PFSK-1 (cell line): ENCODE data around the gene KLHL3.

ENCODE experiments used
- FOXP2 ChIP-seq: optimal IDR thresholded peaks from 2 replicates; pipeline ENCODE3; 2011; ENCODE audit warnings: borderline replicate concordance, control low read depth, inconsistent platforms; ENCODE audit not compliant: insufficient read depth; ENCODE audit errors: extremely low read length, extremely low read depth
- POLR2AphosphoS5 ChIP-seq: IDR thresholded peaks from 2 replicates; pipeline ENCODE4 v1.6.1; 2012; ENCODE audit warnings: low read depth, mild to moderate bottlenecking, control low read depth, low read length, moderate library complexity
- SIN3A ChIP-seq: IDR thresholded peaks from 2 replicates; pipeline ENCODE4 v1.6.1; 2012; ENCODE audit warnings: mild to moderate bottlenecking, low read length, moderate library complexity, borderline replicate concordance; ENCODE audit not compliant: insufficient read depth
- TAF1 ChIP-seq: IDR thresholded peaks from 2 replicates; pipeline ENCODE4 v1.6.1; 2012; ENCODE audit warnings: low read length, control low read depth, borderline replicate concordance; ENCODE audit not compliant: insufficient read depth
- TF ChIP-seq, protein P1 (sequence below), 2 experiments: IDR thresholded peaks; 2 replicates each; pipeline versions ENCODE4 v1.6.1 to v1.8.0; 2011 to 2012; ENCODE audit warnings: low read depth in 2 of 2, low read length in 2 of 2, control low read depth in 1 of 2, inconsistent platforms in 1 of 2, mild to moderate bottlenecking in 1 of 2, moderate library complexity in 1 of 2; ENCODE audit not compliant: insufficient read depth in 1 of 2

Gene KLHL3

DNA sequence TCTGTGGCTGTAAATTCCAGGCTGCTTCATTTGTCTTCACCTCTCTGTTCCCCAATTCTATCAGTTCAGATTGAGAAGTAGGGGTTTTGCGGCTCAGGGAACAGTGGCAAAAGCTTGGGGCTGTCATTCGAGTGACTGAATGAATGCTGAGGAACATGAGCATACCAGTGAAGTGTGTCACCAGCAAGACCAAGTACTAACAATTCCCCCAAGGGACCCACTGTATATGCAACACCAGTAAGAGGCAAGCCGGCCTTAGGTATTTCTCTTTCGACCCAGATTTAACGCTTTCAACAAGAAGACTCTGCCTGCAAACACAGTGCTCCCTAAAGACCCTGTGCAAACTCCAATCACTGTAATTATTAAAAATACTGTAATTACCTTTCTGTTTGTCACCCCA lies 25.8 kb downstream of the KLHL3 start:
- TF ChIP-seq POLR2AphosphoS5 = no peak
- TF ChIP-seq, protein P1, sequence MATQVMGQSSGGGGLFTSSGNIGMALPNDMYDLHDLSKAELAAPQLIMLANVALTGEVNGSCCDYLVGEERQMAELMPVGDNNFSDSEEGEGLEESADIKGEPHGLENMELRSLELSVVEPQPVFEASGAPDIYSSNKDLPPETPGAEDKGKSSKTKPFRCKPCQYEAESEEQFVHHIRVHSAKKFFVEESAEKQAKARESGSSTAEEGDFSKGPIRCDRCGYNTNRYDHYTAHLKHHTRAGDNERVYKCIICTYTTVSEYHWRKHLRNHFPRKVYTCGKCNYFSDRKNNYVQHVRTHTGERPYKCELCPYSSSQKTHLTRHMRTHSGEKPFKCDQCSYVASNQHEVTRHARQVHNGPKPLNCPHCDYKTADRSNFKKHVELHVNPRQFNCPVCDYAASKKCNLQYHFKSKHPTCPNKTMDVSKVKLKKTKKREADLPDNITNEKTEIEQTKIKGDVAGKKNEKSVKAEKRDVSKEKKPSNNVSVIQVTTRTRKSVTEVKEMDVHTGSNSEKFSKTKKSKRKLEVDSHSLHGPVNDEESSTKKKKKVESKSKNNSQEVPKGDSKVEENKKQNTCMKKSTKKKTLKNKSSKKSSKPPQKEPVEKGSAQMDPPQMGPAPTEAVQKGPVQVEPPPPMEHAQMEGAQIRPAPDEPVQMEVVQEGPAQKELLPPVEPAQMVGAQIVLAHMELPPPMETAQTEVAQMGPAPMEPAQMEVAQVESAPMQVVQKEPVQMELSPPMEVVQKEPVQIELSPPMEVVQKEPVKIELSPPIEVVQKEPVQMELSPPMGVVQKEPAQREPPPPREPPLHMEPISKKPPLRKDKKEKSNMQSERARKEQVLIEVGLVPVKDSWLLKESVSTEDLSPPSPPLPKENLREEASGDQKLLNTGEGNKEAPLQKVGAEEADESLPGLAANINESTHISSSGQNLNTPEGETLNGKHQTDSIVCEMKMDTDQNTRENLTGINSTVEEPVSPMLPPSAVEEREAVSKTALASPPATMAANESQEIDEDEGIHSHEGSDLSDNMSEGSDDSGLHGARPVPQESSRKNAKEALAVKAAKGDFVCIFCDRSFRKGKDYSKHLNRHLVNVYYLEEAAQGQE (IDR thresholded peaks at IDR 0.05; ENCODE audit: insufficient read depth in 1 of 2, low read depth in 2 of 2, low read length in 2 of 2) = no peak
- TF ChIP-seq FOXP2 = no peak
- TF ChIP-seq TAF1 = no peak

DNA sequence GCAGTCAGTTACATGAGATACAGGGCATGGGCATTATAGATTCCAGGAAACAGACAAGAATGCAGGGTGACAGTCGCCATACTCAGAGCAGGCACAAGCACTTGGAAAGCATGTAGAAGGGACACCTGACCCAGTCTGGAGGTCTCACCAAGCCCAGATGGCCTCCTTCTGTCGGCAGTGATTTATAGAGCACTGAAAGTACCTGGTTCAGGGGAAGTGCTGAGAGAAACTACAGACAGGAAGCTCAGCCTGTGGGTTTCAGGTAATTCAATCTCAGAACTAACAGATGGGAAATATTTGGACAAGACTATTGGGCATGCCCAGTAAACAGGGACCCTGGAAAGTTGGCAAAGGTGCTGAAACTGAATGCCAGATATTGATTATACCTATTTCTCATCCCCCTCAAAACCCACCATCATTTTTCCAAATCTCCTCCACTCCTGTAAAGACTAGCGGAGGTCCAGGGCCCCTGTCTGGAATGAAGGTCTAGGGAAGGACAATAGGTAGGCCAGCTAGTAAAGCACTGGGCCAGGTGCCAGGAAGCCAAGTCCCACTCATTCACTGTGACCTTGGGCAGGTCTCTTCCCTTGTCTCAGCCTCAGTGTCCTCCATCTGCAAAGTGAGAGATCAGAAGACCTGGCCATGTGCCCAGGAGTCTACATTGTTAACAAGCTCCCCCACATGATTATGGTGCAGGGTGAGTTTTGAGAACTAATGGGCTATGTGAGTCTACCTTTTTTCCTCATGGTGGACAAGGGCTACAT lies 26.9 kb downstream of the KLHL3 start:
- TF ChIP-seq SIN3A = no peak
- TF ChIP-seq FOXP2 = no peak
- no peak for TF ChIP-seq TAF1
- TF ChIP-seq POLR2AphosphoS5 = no peak
- TF ChIP-seq, protein P1 (IDR thresholded peaks at IDR 0.05; ENCODE audit: insufficient read depth in 1 of 2, low read depth in 2 of 2, low read length in 2 of 2) = no peak

DNA sequence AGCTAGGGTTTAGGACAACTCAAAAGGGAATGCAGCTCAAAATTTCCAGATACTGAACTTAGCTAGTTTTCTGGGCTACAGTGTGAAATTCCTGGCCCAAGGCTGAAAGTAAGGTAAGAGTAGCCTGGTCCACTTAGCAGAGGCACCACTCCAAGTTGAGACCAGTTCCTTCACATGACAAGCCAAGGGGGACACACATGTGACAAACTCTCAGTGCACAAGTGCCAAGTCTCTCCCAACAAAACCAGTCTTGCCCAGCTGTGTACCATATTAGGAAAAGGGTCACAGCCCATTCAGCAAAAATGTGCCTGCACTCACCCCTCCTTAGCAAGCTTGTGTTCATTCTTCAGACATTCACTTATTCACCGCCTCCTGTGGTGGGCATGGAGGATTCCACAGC lies 27.8 kb downstream of the KLHL3 start:
- TF ChIP-seq FOXP2 (no peak), TAF1 (no peak)
- TF ChIP-seq, protein P1 (IDR thresholded peaks at IDR 0.05; ENCODE audit: insufficient read depth in 1 of 2, low read depth in 2 of 2, low read length in 2 of 2) = no peak

DNA sequence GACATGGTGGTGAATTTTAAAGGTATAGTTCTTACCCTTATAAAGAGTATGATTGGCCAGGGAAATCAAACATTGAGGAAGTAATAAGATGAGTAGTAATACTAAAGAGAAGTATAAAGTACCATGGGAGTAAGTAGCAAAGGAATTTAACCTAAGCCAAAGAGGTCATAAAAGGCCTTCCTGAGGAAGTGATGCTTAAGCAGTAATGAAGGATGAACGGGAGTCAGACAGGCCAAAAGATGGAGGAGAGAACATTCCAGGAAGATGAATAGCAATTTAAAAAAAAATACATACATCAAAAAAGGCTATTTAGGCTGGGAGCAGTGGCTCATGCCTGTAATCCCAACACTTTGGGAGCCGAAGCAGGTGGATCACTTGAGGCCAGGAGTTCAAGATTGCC lies 29.0 kb downstream of the KLHL3 start:
- TF ChIP-seq FOXP2 (no peak), SIN3A (no peak), POLR2AphosphoS5 (no peak), TAF1 (no peak)
- TF ChIP-seq, protein P1 (IDR thresholded peaks at IDR 0.05; ENCODE audit: insufficient read depth in 1 of 2, low read depth in 2 of 2, low read length in 2 of 2) = no peak

DNA sequence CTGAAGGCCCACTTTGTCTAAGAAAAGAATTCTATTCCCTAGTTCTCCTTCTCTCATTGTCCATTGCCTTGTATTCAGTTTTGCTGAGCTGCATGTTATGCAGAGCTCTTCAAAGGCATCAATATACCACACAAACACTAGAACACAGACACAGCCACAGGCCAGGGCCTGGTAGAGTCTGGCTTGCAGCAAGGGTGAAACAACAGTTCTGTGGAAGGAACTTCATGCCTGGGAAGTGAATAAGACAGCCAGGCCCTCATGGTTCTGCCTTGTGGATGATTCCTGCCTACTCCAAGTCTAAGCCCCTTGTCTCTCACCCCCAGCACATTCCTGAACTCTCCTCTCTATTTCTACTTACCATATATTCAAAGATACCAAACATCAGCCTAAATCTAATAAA lies 30.8 kb downstream of the KLHL3 start:
- TF ChIP-seq SIN3A (no peak), POLR2AphosphoS5 (no peak)
- TF ChIP-seq, protein P1 (IDR thresholded peaks at IDR 0.05; ENCODE audit: insufficient read depth in 1 of 2, low read depth in 2 of 2, low read length in 2 of 2) = no peak
